ENCODE measurements around the gene EDAR.

The EDAR gene

GRCh38 chr2:108905176-108905575, 83.8 kb downstream of the EDAR start:
- H3K4me3 ChIP-seq (ENCODE audit: low read length), result no peak overlapping the region
- no peaks in the 10 kb centered on the region for H3K9me3 ChIP-seq (ENCODE audit: control insufficient read depth, low read length)
- H3K9ac ChIP-seq (ENCODE audit: low read length), result no peak overlapping the region
- no peaks in the 10 kb centered on the region for H3K4me1 ChIP-seq (ENCODE audit: control insufficient read depth, insufficient read depth, low read length)
- H3K36me3 ChIP-seq (ENCODE audit: control insufficient read depth, insufficient read depth, low read length), result no peaks in the 10 kb centered on the region
- H3K27me3 ChIP-seq (ENCODE audit: control insufficient read depth, insufficient read depth, low read length), result no peaks in the 10 kb centered on the region

DNA sequence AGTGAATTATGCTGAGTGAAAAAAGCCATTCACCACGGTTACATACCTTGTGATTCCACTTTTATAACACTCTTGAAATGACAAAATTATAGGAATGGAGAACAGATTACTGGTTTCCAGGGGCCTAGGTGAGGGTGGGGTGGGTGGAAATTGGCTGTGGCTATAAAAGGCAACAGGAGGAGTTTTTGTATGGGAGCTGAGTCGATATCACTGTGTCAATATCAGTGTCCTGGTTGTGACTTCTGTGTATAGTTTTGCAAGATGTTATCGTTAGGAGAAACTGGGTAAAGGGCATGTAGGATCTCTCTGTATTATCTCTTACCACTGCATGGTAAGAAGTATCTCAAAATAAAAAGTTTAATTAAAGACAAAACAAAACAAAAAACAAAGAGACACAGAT, 84.3 kb downstream of the EDAR start:
- Histone ChIP-seq H3K4me3 (ENCODE audit: low read length) (no peak overlapping the region), H3K27me3 (ENCODE audit: control insufficient read depth, insufficient read depth, low read length) (no peaks in the 10 kb centered on the region), H3K4me1 (ENCODE audit: control insufficient read depth, insufficient read depth, low read length) (no peaks in the 10 kb centered on the region), H3K9me3 (ENCODE audit: control insufficient read depth, low read length) (no peaks in the 10 kb centered on the region), H3K36me3 (ENCODE audit: control insufficient read depth, insufficient read depth, low read length) (no peaks in the 10 kb centered on the region), H3K9ac (ENCODE audit: low read length) (no peak overlapping the region)

GRCh38 chr2:108898315-108899082, 90.5 kb downstream of the EDAR start:
- no peaks in the 10 kb centered on the region for H3K9me3 ChIP-seq (ENCODE audit: control insufficient read depth, low read length)
- no peaks in the 10 kb centered on the region for H3K27me3 ChIP-seq (ENCODE audit: control insufficient read depth, insufficient read depth, low read length)
- H3K9ac ChIP-seq (ENCODE audit: low read length), result no peak overlapping the region
- no peaks in the 10 kb centered on the region for H3K36me3 ChIP-seq (ENCODE audit: control insufficient read depth, insufficient read depth, low read length)
- H3K4me1 ChIP-seq (ENCODE audit: control insufficient read depth, insufficient read depth, low read length), result no peaks in the 10 kb centered on the region
- no peak overlapping the region for H3K4me3 ChIP-seq (ENCODE audit: low read length)

- H3K4me1 ChIP-seq (ENCODE audit: control insufficient read depth, insufficient read depth, low read length), result no peaks in the 10 kb centered on the region
- H3K4me3 ChIP-seq (ENCODE audit: low read length), result no peak overlapping the region
- no peaks in the 10 kb centered on the region for H3K27me3 ChIP-seq (ENCODE audit: control insufficient read depth, insufficient read depth, low read length)
- H3K9ac ChIP-seq (ENCODE audit: low read length), result no peak overlapping the region
- H3K9me3 ChIP-seq (ENCODE audit: control insufficient read depth, low read length), result no peaks in the 10 kb centered on the region
- no peaks in the 10 kb centered on the region for H3K36me3 ChIP-seq (ENCODE audit: control insufficient read depth, insufficient read depth, low read length)
Measured at GRCh38 chr2:108896741-108897140, 92.3 kb downstream of the EDAR start.

DNA sequence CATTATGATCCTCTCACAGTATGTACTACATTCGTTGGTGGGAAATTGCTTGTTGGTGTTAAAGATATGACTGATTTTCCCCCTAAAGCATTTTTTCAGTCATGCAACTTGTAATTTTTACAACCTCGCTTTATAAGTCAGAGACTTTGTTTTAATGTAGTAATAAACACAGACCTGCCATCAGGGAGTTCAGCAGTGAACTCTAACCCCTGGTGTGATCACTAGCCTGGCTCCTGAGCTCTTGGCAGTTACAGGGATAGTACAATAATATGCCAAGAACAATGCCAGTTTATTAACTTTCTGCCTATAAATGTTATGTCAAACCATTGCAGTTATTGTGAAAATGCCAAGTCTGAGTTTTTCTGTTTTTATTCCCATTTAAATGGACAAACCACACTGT, 93.8 kb downstream of the EDAR start:
- no peaks in the 10 kb centered on the region for H3K9me3 ChIP-seq (ENCODE audit: control insufficient read depth, low read length)

DNA sequence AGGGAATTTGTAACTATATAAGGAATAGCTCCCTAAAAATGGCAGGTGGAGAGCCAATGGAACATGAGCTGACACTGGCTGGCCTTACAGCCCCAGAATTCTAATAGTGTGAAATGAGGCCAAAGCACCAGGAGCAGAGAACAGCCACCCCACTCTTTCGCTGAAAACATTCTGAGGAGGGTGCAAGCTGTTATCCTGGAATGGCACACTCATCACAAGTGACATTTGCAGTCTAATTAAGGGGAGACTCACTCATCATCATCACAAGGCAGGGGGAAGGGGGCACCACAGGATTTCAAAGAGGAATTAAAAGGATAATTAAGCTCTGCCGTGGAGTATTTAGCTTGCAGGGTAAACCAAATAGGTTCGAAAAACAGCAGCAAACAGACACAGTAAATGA, 94.3 kb downstream of the EDAR start:
- Histone ChIP-seq H3K27me3 (ENCODE audit: control insufficient read depth, insufficient read depth, low read length) (no peaks in the 10 kb centered on the region), H3K36me3 (ENCODE audit: control insufficient read depth, insufficient read depth, low read length) (no peaks in the 10 kb centered on the region), H3K4me1 (ENCODE audit: control insufficient read depth, insufficient read depth, low read length) (no peaks in the 10 kb centered on the region), H3K9me3 (ENCODE audit: control insufficient read depth, low read length) (no peaks in the 10 kb centered on the region), H3K4me3 (ENCODE audit: low read length) (no peak overlapping the region), H3K9ac (ENCODE audit: low read length) (no peak overlapping the region)

More for the DNA sequence above, 93.8 kb downstream of the EDAR start:
- H3K36me3 ChIP-seq (ENCODE audit: control insufficient read depth, insufficient read depth, low read length), result no peaks in the 10 kb centered on the region
- H3K4me3 ChIP-seq (ENCODE audit: low read length), result no peak overlapping the region
- H3K27me3 ChIP-seq (ENCODE audit: control insufficient read depth, insufficient read depth, low read length), result no peaks in the 10 kb centered on the region
- H3K4me1 ChIP-seq (ENCODE audit: control insufficient read depth, insufficient read depth, low read length), result no peaks in the 10 kb centered on the region
- H3K9ac ChIP-seq (ENCODE audit: low read length), result no peak overlapping the region

- Histone ChIP-seq H3K4me3 (ENCODE audit: low read length) (no peak overlapping the region), H3K36me3 (ENCODE audit: control insufficient read depth, insufficient read depth, low read length) (no peaks in the 10 kb centered on the region), H3K4me1 (ENCODE audit: control insufficient read depth, insufficient read depth, low read length) (no peaks in the 10 kb centered on the region)
Measured at GRCh38 chr2:108893277-108893676, 95.7 kb downstream of the EDAR start.

DNA sequence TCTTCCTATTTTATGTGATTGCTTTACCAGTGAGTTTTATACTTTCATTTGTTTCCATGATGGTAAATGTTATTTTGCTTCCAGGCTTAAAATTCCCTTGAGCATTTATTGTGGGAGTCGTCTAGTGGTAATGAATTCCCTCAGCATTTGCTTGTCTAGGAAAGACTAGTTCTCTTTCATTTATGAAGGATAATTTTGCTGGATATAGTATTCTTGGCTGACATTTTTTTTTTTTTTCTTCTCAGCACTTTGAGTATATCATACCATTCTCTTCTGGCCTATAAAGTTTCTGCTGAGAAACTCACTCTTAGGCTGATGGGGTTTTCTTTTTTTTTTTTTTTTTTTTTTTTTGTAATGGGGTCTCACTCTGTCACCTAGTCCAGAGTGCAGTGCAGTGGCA, 99.1 kb downstream of the EDAR start:
- Histone ChIP-seq H3K4me3 (ENCODE audit: low read length) (no peak overlapping the region), H3K9me3 (ENCODE audit: control insufficient read depth, low read length) (no peaks in the 10 kb centered on the region), H3K36me3 (ENCODE audit: control insufficient read depth, insufficient read depth, low read length) (no peaks in the 10 kb centered on the region)

More at GRCh38 chr2:108893277-108893676, 95.7 kb downstream of the EDAR start:
- Histone ChIP-seq H3K9me3 (ENCODE audit: control insufficient read depth, low read length) (no peaks in the 10 kb centered on the region), H3K9ac (ENCODE audit: low read length) (no peak overlapping the region), H3K27me3 (ENCODE audit: control insufficient read depth, insufficient read depth, low read length) (no peaks in the 10 kb centered on the region)

GRCh38 chr2:108884619-108885018, 104.4 kb downstream of the EDAR start:
- Histone ChIP-seq H3K36me3 (ENCODE audit: control insufficient read depth, insufficient read depth, low read length) (no peaks in the 10 kb centered on the region), H3K4me1 (ENCODE audit: control insufficient read depth, insufficient read depth, low read length) (no peaks in the 10 kb centered on the region), H3K4me3 (ENCODE audit: low read length) (no peak overlapping the region), H3K27me3 (ENCODE audit: control insufficient read depth, insufficient read depth, low read length) (no peaks in the 10 kb centered on the region), H3K9ac (ENCODE audit: low read length) (no peak overlapping the region), H3K9me3 (ENCODE audit: control insufficient read depth, low read length) (no peaks in the 10 kb centered on the region)

More for the DNA sequence above, 99.1 kb downstream of the EDAR start:
- Histone ChIP-seq H3K4me1 (ENCODE audit: control insufficient read depth, insufficient read depth, low read length) (no peaks in the 10 kb centered on the region), H3K27me3 (ENCODE audit: control insufficient read depth, insufficient read depth, low read length) (no peaks in the 10 kb centered on the region), H3K9ac (ENCODE audit: low read length) (no peak overlapping the region)

GRCh38 chr2:108878276-108878675, 110.7 kb downstream of the EDAR start:
- Histone ChIP-seq H3K36me3 (ENCODE audit: control insufficient read depth, insufficient read depth, low read length) (no peaks in the 10 kb centered on the region), H3K9ac (ENCODE audit: low read length) (no peak overlapping the region), H3K4me3 (ENCODE audit: low read length) (no peak overlapping the region), H3K9me3 (ENCODE audit: control insufficient read depth, low read length) (no peaks in the 10 kb centered on the region), H3K27me3 (ENCODE audit: control insufficient read depth, insufficient read depth, low read length) (no peaks in the 10 kb centered on the region), H3K4me1 (ENCODE audit: control insufficient read depth, insufficient read depth, low read length) (no peaks in the 10 kb centered on the region)

- no peaks in the 10 kb centered on the region for H3K27me3 ChIP-seq (ENCODE audit: control insufficient read depth, insufficient read depth, low read length)
- H3K9ac ChIP-seq (ENCODE audit: low read length), result no peak overlapping the region
- no peaks in the 10 kb centered on the region for H3K36me3 ChIP-seq (ENCODE audit: control insufficient read depth, insufficient read depth, low read length)
- H3K4me1 ChIP-seq (ENCODE audit: control insufficient read depth, insufficient read depth, low read length), result no peaks in the 10 kb centered on the region
- H3K9me3 ChIP-seq (ENCODE audit: control insufficient read depth, low read length), result no peaks in the 10 kb centered on the region
- no peak overlapping the region for H3K4me3 ChIP-seq (ENCODE audit: low read length)
Measured at GRCh38 chr2:108877506-108877905, 111.5 kb downstream of the EDAR start.

DNA sequence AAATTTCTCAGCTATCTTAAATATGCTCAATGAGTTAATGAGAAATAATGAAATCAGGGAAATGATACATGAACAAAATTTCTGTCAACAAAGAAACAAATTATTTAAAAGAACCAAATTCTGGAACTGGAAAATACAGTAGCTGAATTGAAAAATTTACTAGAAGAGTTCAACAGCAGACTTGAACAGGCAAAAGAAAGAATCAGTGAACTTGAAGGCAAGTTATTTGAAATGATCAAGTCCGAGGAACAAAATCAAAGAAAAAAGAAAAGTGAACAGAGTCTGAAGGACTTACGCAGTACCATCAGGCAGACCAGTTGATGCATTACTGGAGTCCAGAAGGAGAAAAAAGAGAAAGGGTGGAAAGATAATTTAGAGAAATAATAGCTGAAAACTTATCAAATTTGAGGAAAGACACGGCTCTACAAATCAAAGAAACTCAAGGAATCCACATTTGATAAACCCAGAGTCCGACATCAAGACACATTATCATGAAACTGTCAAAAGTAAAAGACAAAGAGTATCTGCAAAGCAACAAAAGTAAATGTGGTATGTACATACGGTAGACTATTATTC, 118.9 kb downstream of the EDAR start:
- H3K4me3 ChIP-seq (ENCODE audit: low read length), result no peak overlapping the region
- no peaks in the 10 kb centered on the region for H3K36me3 ChIP-seq (ENCODE audit: control insufficient read depth, insufficient read depth, low read length)

More for the DNA sequence above, 118.9 kb downstream of the EDAR start:
- H3K9me3 ChIP-seq (ENCODE audit: control insufficient read depth, low read length), result no peaks in the 10 kb centered on the region
- H3K4me1 ChIP-seq (ENCODE audit: control insufficient read depth, insufficient read depth, low read length), result peaks cover 3% of the 10 kb centered on the region
- H3K9ac ChIP-seq (ENCODE audit: low read length), result no peak overlapping the region
- H3K27me3 ChIP-seq (ENCODE audit: control insufficient read depth, insufficient read depth, low read length), result no peaks in the 10 kb centered on the region

All from mucosa of stomach (tissue), 1 donor.